ENCODE measurements around the gene DAB2IP.

The DAB2IP gene

DNA sequence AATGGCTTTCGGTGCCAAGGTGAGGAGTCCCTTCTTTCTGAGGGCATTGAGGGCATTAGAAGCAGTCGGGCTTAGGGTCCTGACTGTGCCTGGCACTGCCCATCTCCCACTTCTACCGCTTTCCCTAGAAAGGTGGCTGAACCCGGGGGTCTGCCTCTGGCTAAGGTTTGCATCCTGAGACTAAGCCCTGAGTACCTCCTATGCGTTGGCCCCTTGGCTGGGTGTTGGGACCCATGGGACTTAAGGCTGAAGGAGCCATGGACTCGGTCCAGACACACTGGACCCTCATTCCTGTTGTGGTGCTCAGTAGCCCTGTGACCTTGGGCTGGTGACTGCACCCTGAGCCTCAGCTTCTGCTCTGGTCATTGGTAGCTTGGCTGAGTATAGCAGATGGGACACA, 23.9 kb downstream of the DAB2IP start (continued):
- TF ChIP-seq, protein P1, sequence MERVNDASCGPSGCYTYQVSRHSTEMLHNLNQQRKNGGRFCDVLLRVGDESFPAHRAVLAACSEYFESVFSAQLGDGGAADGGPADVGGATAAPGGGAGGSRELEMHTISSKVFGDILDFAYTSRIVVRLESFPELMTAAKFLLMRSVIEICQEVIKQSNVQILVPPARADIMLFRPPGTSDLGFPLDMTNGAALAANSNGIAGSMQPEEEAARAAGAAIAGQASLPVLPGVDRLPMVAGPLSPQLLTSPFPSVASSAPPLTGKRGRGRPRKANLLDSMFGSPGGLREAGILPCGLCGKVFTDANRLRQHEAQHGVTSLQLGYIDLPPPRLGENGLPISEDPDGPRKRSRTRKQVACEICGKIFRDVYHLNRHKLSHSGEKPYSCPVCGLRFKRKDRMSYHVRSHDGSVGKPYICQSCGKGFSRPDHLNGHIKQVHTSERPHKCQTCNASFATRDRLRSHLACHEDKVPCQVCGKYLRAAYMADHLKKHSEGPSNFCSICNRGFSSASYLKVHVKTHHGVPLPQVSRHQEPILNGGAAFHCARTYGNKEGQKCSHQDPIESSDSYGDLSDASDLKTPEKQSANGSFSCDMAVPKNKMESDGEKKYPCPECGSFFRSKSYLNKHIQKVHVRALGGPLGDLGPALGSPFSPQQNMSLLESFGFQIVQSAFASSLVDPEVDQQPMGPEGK (tag by site-specific recombination; IDR thresholded peaks at IDR 0.05) = no peak
- TF ChIP-seq ZNF426 (tag by site-specific recombination; IDR thresholded peaks at IDR 0.05) = no peak
- TF ChIP-seq PRDM1 (tag by site-specific recombination; IDR thresholded peaks at IDR 0.05) = no peak
- no peak for TF ChIP-seq ZNF624 (tag by site-specific recombination; IDR thresholded peaks at IDR 0.05)
- no peak for TF ChIP-seq SP7 (tag by site-specific recombination; IDR thresholded peaks at IDR 0.05)
- TF ChIP-seq OVOL3 (tag by site-specific recombination; IDR thresholded peaks at IDR 0.05) = no peak

DNA sequence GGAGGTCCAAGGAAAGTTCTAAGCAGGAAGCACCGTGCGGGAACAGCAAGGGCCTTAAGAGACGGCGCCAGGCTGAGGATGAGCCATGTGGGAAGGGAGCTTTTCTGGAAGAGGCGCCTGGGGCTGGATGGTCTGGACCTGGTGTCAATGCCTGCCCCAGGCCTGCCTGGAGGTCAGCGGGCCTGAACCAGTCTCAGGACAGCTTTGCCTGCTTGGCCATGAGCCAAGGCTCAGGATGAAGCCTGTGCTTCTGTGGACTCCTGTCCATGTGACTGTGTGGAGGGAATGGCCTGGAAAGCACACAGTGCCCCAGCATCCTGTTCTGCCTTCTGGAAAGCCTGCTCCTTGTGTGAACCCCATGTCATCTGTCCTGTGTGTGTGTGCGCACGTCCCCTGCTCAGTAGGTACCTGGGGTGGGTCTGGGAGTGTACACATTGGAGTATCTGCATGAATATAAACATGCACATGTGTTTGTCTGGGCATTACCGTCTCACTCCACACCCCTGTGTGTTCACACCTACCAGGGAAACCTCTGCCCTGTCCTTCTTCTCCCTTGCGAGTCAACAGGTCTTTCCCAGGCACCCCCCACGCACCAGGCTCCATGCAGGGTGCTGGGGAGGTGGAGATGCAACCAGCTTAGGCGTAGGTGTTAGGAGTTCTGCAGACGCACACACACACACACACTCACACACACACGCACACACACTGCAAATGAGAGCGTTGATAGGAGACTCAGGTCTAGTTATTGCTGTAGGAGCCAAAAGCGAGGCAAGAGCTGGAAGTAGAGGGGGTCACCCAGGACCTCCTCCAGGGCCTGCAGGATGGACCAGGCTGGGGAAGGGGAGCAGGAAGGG, 24.8 kb downstream of the DAB2IP start:
- H3K27ac ChIP-seq (ENCODE audit: extremely low read depth, low read depth, low read length) = no peak overlapping the region
- POLR2A ChIA-PET = no interaction called here

More for the DNA sequence above, 24.8 kb downstream of the DAB2IP start:
- H3K4me1 ChIP-seq (ENCODE audit: control insufficient read depth, insufficient read depth, low read length) = no peaks in the 10 kb centered on the region
- H3K4me3 ChIP-seq (ENCODE audit: low read depth, low read length) = no peak overlapping the region
- no peaks in the 10 kb centered on the region for H3K9me3 ChIP-seq (ENCODE audit: control insufficient read depth, insufficient read depth, low read depth, low read length)
- H3K36me3 ChIP-seq (ENCODE audit: control insufficient read depth in 2 of 2, insufficient read depth in 1 of 2, low read length in 2 of 2) = peaks cover 0 to 26% of the 10 kb centered on the region in 2 experiments; a peak in 1 of 3 replicates
- peak; percentile 74 for TF ChIP-seq ZFHX2 (tag by site-specific recombination; conservative IDR thresholded peaks at IDR 0.05)
- no peak for TF ChIP-seq ZNF548 (tag by site-specific recombination; IDR thresholded peaks at IDR 0.05)
- TF ChIP-seq ZNF521 (tag by site-specific recombination; IDR thresholded peaks at IDR 0.05) = no peak
- TF ChIP-seq SCRT2 (tag by site-specific recombination; IDR thresholded peaks at IDR 0.05) = peak; percentile 72
- TF ChIP-seq MEIS1 (CRISPR knock-in tag; IDR thresholded peaks at IDR 0.05; ENCODE audit: borderline replicate concordance) = no peak
- TF ChIP-seq ZNF416 (tag by site-specific recombination; IDR thresholded peaks at IDR 0.05) = no peak
- no peak for TF ChIP-seq ZFP3 (tag by site-specific recombination; IDR thresholded peaks at IDR 0.05; ENCODE audit: low read depth)
- no peak for TF ChIP-seq ZNF18 (tag by site-specific recombination; IDR thresholded peaks at IDR 0.05)
- no peak for TF ChIP-seq BCL6B (tag by site-specific recombination; IDR thresholded peaks at IDR 0.05)
- peak; percentile 67; the same call in 1 of the 2 replicates for TF ChIP-seq EGR2 (tag by site-specific recombination; IDR thresholded peaks at IDR 0.05; ENCODE audit: low read depth)
- no peak for TF ChIP-seq ZNF280D (tag by site-specific recombination; IDR thresholded peaks at IDR 0.05)
- TF ChIP-seq ZSCAN4 (tag by site-specific recombination; IDR thresholded peaks at IDR 0.05) = peak; percentile 57; the same call in 1 of the 2 replicates
- CTCF ChIA-PET = interaction anchor here (1.4 kb wide), 2 partner anchors 10 to 35 kb away, joined by 4 read pairs; no protein-coding TSS in a partner anchor
